T-cell (primary cell): ENCODE results near the gene RNF212B. TPM values are rescaled to one million over a fixed set of nuclear protein-coding genes. Genes with fewer than 3 reads are reported as not detected.

Source experiments
- ATAC-seq, 4 experiments: fragments of 200-7000 bp in 3 of 4; fragments of 150-1000 bp in 1 of 4; cut with Tn5 transposase; replicated peaks in 1 of 4; 1 replicate in 3 of 4; 2 replicates in 1 of 4; pipeline ENCODE4 v1.10.0; 2021; ENCODE audit warnings: moderate library complexity in 3 of 4, mild to moderate bottlenecking in 2 of 4, moderate number of reproducible peaks in 1 of 4
- CTCF ChIA-PET, 2 donors: fragments of 300-600 bp; sonication (Branson Sonifier 250); formaldehyde crosslinking; loops; one replicate each; lab custom pipeline; 2022; ENCODE audit warnings: antibody characterized with exemption in 2 of 2; lab: Charles Lee
- POLR2A ChIA-PET, 2 donors: fragments of 300-600 bp; sonication (Branson Sonifier 250); formaldehyde crosslinking; loops; one replicate each; lab custom pipeline; 2022; ENCODE audit warnings: antibody characterized with exemption in 2 of 2; lab: Charles Lee
- DNase-seq, 35 experiments: peaks; one replicate each; pipeline versions ENCODE4 v3.0.0 to v3.0.0-alpha.2; 2013 to 2023
- H3K27ac ChIP-seq: one replicate; pipeline ENCODE4 v1.5.1; 2013; ENCODE audit warnings: low read length
- H3K27me3 ChIP-seq, 2 experiments: replicated peaks in 1 of 2; 1 replicate in 1 of 2; 2 replicates in 1 of 2; pipeline versions ENCODE4 v1.6.1 to v1.7.0; 2013; ENCODE audit warnings: low read length in 1 of 2, mixed read lengths in 1 of 2; ENCODE audit not compliant: control insufficient read depth in 2 of 2, insufficient read depth in 2 of 2; ENCODE audit errors: extremely low read depth in 1 of 2
- H3K36me3 ChIP-seq, 2 donors: 1 replicate in 1 of 2; 2 replicates in 1 of 2; pipeline versions ENCODE4 v1.6.1 to v1.7.0; 2013; ENCODE audit warnings: low read length in 1 of 2; ENCODE audit not compliant: control insufficient read depth in 2 of 2, insufficient read depth in 1 of 2; ENCODE audit errors: extremely low read depth in 1 of 2
- H3K4me1 ChIP-seq, 2 experiments: 1 replicate in 1 of 2; 2 replicates in 1 of 2; pipeline versions ENCODE4 v1.6.1 to v1.7.0; 2013; ENCODE audit warnings: low read length in 2 of 2, mixed read lengths in 1 of 2; ENCODE audit not compliant: insufficient read depth in 2 of 2, control insufficient read depth in 1 of 2; ENCODE audit errors: extremely low read depth in 1 of 2
- H3K4me3 ChIP-seq, 2 donors: 1 replicate in 1 of 2; 2 replicates in 1 of 2; pipeline versions ENCODE4 v1.5.1 to v1.7.0; 2013; ENCODE audit warnings: mild to moderate bottlenecking in 2 of 2, low read length in 1 of 2, moderate library complexity in 1 of 2; ENCODE audit not compliant: control insufficient read depth in 1 of 2; ENCODE audit errors: extremely low read depth in 1 of 2
- H3K9me3 ChIP-seq: 2 replicates; pipeline ENCODE4 v1.7.0; 2013
- H3K27ac Mint-ChIP-seq, 2 donors: one replicate each; pipeline ENCODE4 v1.8.0; 2020 to 2021; ENCODE audit warnings: mild to moderate bottlenecking in 2 of 2, mixed read lengths in 2 of 2
- H3K27me3 Mint-ChIP-seq, 2 donors: one replicate each; pipeline ENCODE4 v1.8.0; 2021 to 2022; ENCODE audit warnings: mixed read lengths in 2 of 2
- H3K36me3 Mint-ChIP-seq: one replicate; pipeline ENCODE4 v1.8.0; 2021; ENCODE audit warnings: mixed read lengths
- H3K4me1 Mint-ChIP-seq, 3 donors: one replicate each; pipeline ENCODE4 v1.8.0; 2020 to 2022; ENCODE audit warnings: mixed read lengths in 3 of 3, mild to moderate bottlenecking in 1 of 3
- H3K4me3 Mint-ChIP-seq, 3 donors: one replicate each; pipeline ENCODE4 v1.8.0; 2020 to 2022; ENCODE audit warnings: mild to moderate bottlenecking in 3 of 3, mixed read lengths in 3 of 3, moderate library complexity in 3 of 3
- H3K9me3 Mint-ChIP-seq, 3 donors: one replicate each; pipeline ENCODE4 v1.8.0; 2020 to 2022; ENCODE audit warnings: mixed read lengths in 3 of 3
- whole genome bisulfite sequencing: methylation state at CpG from one replicate; pipeline ENCODE4 v1.1.5; 2013; ENCODE audit warnings: missing lambda C conversion rate; ENCODE audit not compliant: insufficient coverage; 5-methylcytosine and 5-hydroxymethylcytosine counted together
- total RNA-seq, 35 experiments: library from RNA in 6 of 35; stranded (reverse) in 6 of 35; fragments of 120-200 nt in 1 of 35; gene quantifications; one replicate each; pipeline versions ENCODE4 v1.2.1 to v1.2.4 and lab custom pipeline; 2013 to 2026

Gene RNF212B
- total RNA-seq, 5 donors from 2014 or later (not counting 1 experiment from before 2014, with no cell fraction given), result 1.1 TPM; not detected in 4

- Mint-ChIP-seq H3K27ac (peak within 1 kb of the TSS; percentile 98), H3K9me3 (no peaks in the 10 kb centered on the region), H3K4me3 (peak within 1 kb of the TSS; percentile 88 to 93 (median 90)), H3K36me3 (peaks cover 23% of the 10 kb centered on the region), H3K4me1 (peaks cover 30 to 32% (median 30%) of the 10 kb centered on the region in 3 donors), H3K27me3 (no peaks in the 10 kb centered on the region)
- ATAC-seq (peak; percentile 87 to 89 (median 88)), DNase-seq (peak; percentile 93 to 100 (median 98))
- no peaks in the 10 kb centered on the region for H3K9me3 ChIP-seq
- H3K27me3 ChIP-seq, result peaks cover 0 to 9% of the 10 kb centered on the region in 2 experiments
- peak within 1 kb of the TSS; percentile 80 to 92 for H3K4me3 ChIP-seq
- H3K27ac ChIP-seq, result peak within 1 kb of the TSS; percentile 98
- peaks cover 10 to 26% of the 10 kb centered on the region in 2 experiments for H3K4me1 ChIP-seq
- ChIA-PET CTCF (interaction anchor here (0.7 to 6.6 kb wide), 24 partner anchors 8 to 1884 kb away, joined by 3 to 93 read pairs (median 4); partner anchors contain the start of genes ACIN1 (in 1 of the 2), BCL2L2 (in 1 of the 2), C14orf119 (in 1 of the 2) and HOMEZ (in 1 of the 2)), POLR2A (interaction anchor here (0.6 to 3.0 kb wide), 14 partner anchors 16 to 1580 kb away, joined by 3 to 30 read pairs (median 4); partner anchors contain the start of genes ABHD4 (in 1 of the 2), ACIN1 (in 1 of the 2), C14orf119 (in 1 of the 2) and DAD1 (in 1 of the 2))
- WGBS, result under 1% methylated on average over 60 of the region's 63 CpGs
- H3K36me3 ChIP-seq, result peaks cover 6 to 32% of the 10 kb centered on the region in 2 donors
Observed at GRCh38 chr14:23320584-23321571, 83.1 kb downstream of the RNF212B start, which contains the start of gene PABPN1. PABPN1 (plus strand) TSS chr14:23321457; CDS start chr14:23321470, 13 bp downstream.

GRCh38 chr14:23321572-23322547 is 84.1 kb downstream of the RNF212B start:
- WGBS, result 1% methylated on average over 24 of the region's 64 CpGs
- Mint-ChIP-seq H3K36me3 (peaks cover 23% of the 10 kb centered on the region), H3K9me3 (no peaks in the 10 kb centered on the region), H3K27ac (peak overlapping the region; percentile 84 to 85), H3K4me3 (peak overlapping the region; percentile 88 to 93 (median 90)), H3K4me1 (peaks cover 30 to 32% (median 30%) of the 10 kb centered on the region in 3 donors), H3K27me3 (no peaks in the 10 kb centered on the region)
- H3K27me3 ChIP-seq, result peaks cover 0 to 6% of the 10 kb centered on the region in 2 experiments
- H3K4me3 ChIP-seq, result peak overlapping the region; percentile 80 to 92
- peak overlapping the region; percentile 78 for H3K27ac ChIP-seq
- DNase-seq (peak in 26 of 35 experiments; percentile 11 to 55 (median 28)), ATAC-seq (peak in 3 of 4 experiments; percentile 1 to 3 (median 2))
- peaks cover 10 to 26% of the 10 kb centered on the region in 2 experiments for H3K4me1 ChIP-seq
- POLR2A ChIA-PET, result interaction anchor here (0.5 to 3.0 kb wide), 15 partner anchors 11 to 819 kb away, joined by 3 to 30 read pairs (median 5); partner anchors contain the start of genes C14orf119 (in 2 of the 2), ACIN1 (in 1 of the 2), DAD1 (in 1 of the 2) and HOMEZ (in 1 of the 2)
- CTCF ChIA-PET, result interaction anchor here (0.5 to 6.6 kb wide), 33 partner anchors 9 to 1885 kb away, joined by 3 to 93 read pairs (median 4); partner anchors contain the start of genes ACIN1 (in 1 of the 2), BCL2L2 (in 1 of the 2), C14orf119 (in 1 of the 2) and HOMEZ (in 1 of the 2)
- H3K9me3 ChIP-seq, result no peaks in the 10 kb centered on the region
- H3K36me3 ChIP-seq, result peaks cover 6 to 32% of the 10 kb centered on the region in 2 donors

Other genes starting within 250 kb of the RNF212B start
- gene C14orf93, start 227.8 kb upstream of the RNF212B start, total RNA-seq, result 10 to 100 TPM; 10.8 to 13.7 (median 12.4) TPM
- gene PSMB5, start 203.0 kb upstream of the RNF212B start, total RNA-seq, result 10 to 100 TPM; 20.6 to 43.9 (median 38.0) TPM
- gene PSMB11, start 195.7 kb upstream of the RNF212B start, total RNA-seq, result under 1 TPM in 4 of 5 donors, not detected in 1; 0.26 to 0.95 (median 0.54) TPM
- 1 to 10 TPM; 1.2 to 3.0 (median 1.6) TPM for gene CDH24, start 180.4 kb upstream of the RNF212B start, total RNA-seq
- 100 to 1,000 TPM; 277 to 326 (median 290) TPM for gene ACIN1, start 142.8 kb upstream of the RNF212B start, total RNA-seq
- 10 to 100 TPM in 4 of 5 donors, 1 to 10 TPM in 1; 9.5 to 47.7 (median 43.6) TPM for gene C14orf119, start 142.4 kb upstream of the RNF212B start, total RNA-seq
- gene CIROP, start 132.9 kb upstream of the RNF212B start, total RNA-seq, result not detected
- gene CEBPE, start 118.7 kb upstream of the RNF212B start, total RNA-seq, result under 1 TPM; 0.33 to 0.82 (median 0.53) TPM
- 1 to 10 TPM in 4 of 5 donors, under 1 TPM in 1; 0.33 to 8.1 (median 5.9) TPM for gene SLC7A8, start 54.3 kb upstream of the RNF212B start, total RNA-seq
- gene HOMEZ, start 48.2 kb downstream of the RNF212B start, total RNA-seq, result 10 to 100 TPM in 3 of 5 donors, 1 to 10 TPM in 2; 6.2 to 17.5 (median 15.1) TPM
- 10 to 100 TPM; 40.8 to 72.6 (median 68.2) TPM for gene PPP1R3E, start 64.9 kb downstream of the RNF212B start, total RNA-seq
- gene BCL2L2, start 68.9 kb downstream of the RNF212B start, total RNA-seq, result 1 to 10 TPM; 1.9 to 4.6 (median 2.2) TPM
- 100 to 1,000 TPM; 182 to 207 (median 186) TPM for gene PABPN1, start 83.5 kb downstream of the RNF212B start, total RNA-seq
- 10 to 100 TPM; 12.0 to 19.0 (median 17.3) TPM for gene SLC22A17, start 115.0 kb downstream of the RNF212B start, total RNA-seq
- gene EFS, start 127.2 kb downstream of the RNF212B start, total RNA-seq, result under 1 TPM in 1 of 5 donors, not detected in 4; 0.15 TPM
- not detected for gene IL25, start 134.9 kb downstream of the RNF212B start, total RNA-seq
- gene CMTM5, start 139.1 kb downstream of the RNF212B start, total RNA-seq, result not detected
- not detected for gene MYH6, start 170.3 kb downstream of the RNF212B start, total RNA-seq
- not detected for gene MYH7, start 197.7 kb downstream of the RNF212B start, total RNA-seq
- 100 to 1,000 TPM in 2 of 5 donors, 10 to 100 TPM in 3; 56.5 to 121 (median 63.7) TPM for gene NGDN, start 231.8 kb downstream of the RNF212B start, total RNA-seq